H1 (cell line): ENCODE measurements around the gene STARD13. TPM values are rescaled to one million over a fixed set of nuclear protein-coding genes. Genes with fewer than 3 reads are reported as not detected.

Experiments used
- CTCF ChIA-PET: fragments of 300-600 bp; sonication (Branson Sonifier 250); formaldehyde crosslinking; loops from one replicate; lab custom pipeline; 2021; ENCODE audit not compliant: partially characterized antibody; lab: Charles Lee
- POLR2A ChIA-PET: fragments of 300-600 bp; sonication (Branson Sonifier 250); formaldehyde crosslinking; loops from one replicate; lab custom pipeline; 2021; ENCODE audit warnings: inconsistent platforms; ENCODE audit not compliant: partially characterized antibody; lab: Charles Lee
- DNase-seq, 2 experiments: peaks; one replicate each; pipeline versions ENCODE4 v3.0.0 to v3.0.0-alpha.2; 2010 to 2022; ENCODE audit warnings: low spot score in 2 of 2, low read depth in 1 of 2, mixed read lengths in 1 of 2
- FAIRE-seq: peaks from 2 replicates; lab custom pipeline; 2011; peaks lifted over from hg19 to GRCh38; lab: Jason Lieb, UNC
- H2AFZ ChIP-seq: 2 replicates; pipeline ENCODE4 v1.8.1; 2012; ENCODE audit warnings: low read length, inconsistent platforms
- H2AK5ac ChIP-seq: 2 replicates; pipeline ENCODE4 v1.6.1; 2013; ENCODE audit warnings: low read depth, low read length
- H2BK120ac ChIP-seq: replicated peaks from 2 replicates; pipeline ENCODE3; 2013; ENCODE audit warnings: low read depth, low read length, inconsistent platforms
- H2BK12ac ChIP-seq: 2 replicates; pipeline ENCODE4 v1.6.1; 2013; ENCODE audit warnings: low read depth, low read length
- H2BK15ac ChIP-seq: 2 replicates; pipeline ENCODE4 v1.6.1; 2013; ENCODE audit warnings: low read length
- H2BK20ac ChIP-seq: 2 replicates; pipeline ENCODE4 v1.6.1; 2013; ENCODE audit warnings: low read length
- H2BK5ac ChIP-seq: 2 replicates; pipeline ENCODE4 v1.6.1; 2013; ENCODE audit warnings: low read depth, low read length
- H3K14ac ChIP-seq: 2 replicates; pipeline ENCODE4 v1.6.1; 2013; ENCODE audit warnings: inconsistent platforms; ENCODE audit not compliant: insufficient read length
- H3K18ac ChIP-seq: 2 replicates; pipeline ENCODE4 v1.6.1; 2013; ENCODE audit warnings: low read length; ENCODE audit errors: extremely low read depth
- H3K23ac ChIP-seq: 2 replicates; pipeline ENCODE4 v1.6.1; 2013; ENCODE audit warnings: inconsistent platforms; ENCODE audit not compliant: insufficient read length
- H3K23me2 ChIP-seq: 2 replicates; pipeline ENCODE4 v1.6.1; 2013; ENCODE audit warnings: low read depth, low read length
- H3K27ac ChIP-seq: 2 replicates; pipeline ENCODE4 v1.6.1; 2011; ENCODE audit warnings: low read depth, low read length, inconsistent platforms
- H3K27me3 ChIP-seq, 4 experiments: replicated peaks in 1 of 4; 1 replicate in 1 of 4; 2 replicates in 3 of 4; pipeline versions ENCODE4 v1.6.1 to v1.8.1; 2011 to 2013; ENCODE audit warnings: low read length in 3 of 4, mild to moderate bottlenecking in 3 of 4, inconsistent platforms in 2 of 4, mixed read lengths in 2 of 4, moderate library complexity in 1 of 4; ENCODE audit not compliant: control insufficient read depth in 3 of 4, insufficient read depth in 3 of 4; ENCODE audit errors: extremely low read depth in 1 of 4
- H3K36me3 ChIP-seq, 4 experiments: 2 replicates each; pipeline versions ENCODE4 v1.6.1 to v1.8.1; 2011 to 2013; ENCODE audit warnings: mild to moderate bottlenecking in 4 of 4, low read length in 3 of 4, moderate library complexity in 2 of 4, control low read depth in 1 of 4, inconsistent platforms in 1 of 4; ENCODE audit not compliant: insufficient read depth in 4 of 4, control insufficient read depth in 2 of 4
- H3K4ac ChIP-seq: replicated peaks from 2 replicates; pipeline ENCODE3; 2013; ENCODE audit warnings: low read length, low read depth, mixed read lengths, inconsistent platforms; ENCODE audit not compliant: insufficient read length
- H3K4me1 ChIP-seq, 4 experiments: replicated peaks in 1 of 4; 1 replicate in 1 of 4; 2 replicates in 3 of 4; pipeline versions ENCODE4 v1.6.1 to v1.8.1; 2011 to 2013; ENCODE audit warnings: low read length in 3 of 4, inconsistent platforms in 2 of 4, mixed read lengths in 1 of 4; ENCODE audit not compliant: insufficient read depth in 4 of 4, control insufficient read depth in 3 of 4
- H3K4me2 ChIP-seq, 2 experiments: 2 replicates each; pipeline versions ENCODE4 v1.6.1 to v1.8.1; 2011 to 2013; ENCODE audit warnings: low read depth in 2 of 2, low read length in 2 of 2, control low read depth in 1 of 2, inconsistent platforms in 1 of 2, mild to moderate bottlenecking in 1 of 2; ENCODE audit not compliant: insufficient read depth in 1 of 2
- H3K4me3 ChIP-seq, 4 experiments: fragments of 200-600, 300-600 bp in 1 of 4; sonication (generic), shearing (Covaris generic), sonication (Bioruptor Twin) in 1 of 4; 2 replicates each; pipeline versions ENCODE4 v1.5.1 to v1.8.1; 2011 to 2016; ENCODE audit warnings: low read length in 4 of 4, low read depth in 3 of 4, control low read depth in 2 of 4, inconsistent platforms in 2 of 4, mild to moderate bottlenecking in 2 of 4, mixed read lengths in 1 of 4, moderate library complexity in 1 of 4; ENCODE audit not compliant: insufficient read depth in 2 of 4; ENCODE audit errors: extremely low read depth in 1 of 4
- H3K56ac ChIP-seq: replicated peaks from 2 replicates; pipeline ENCODE3; 2013; ENCODE audit warnings: low read depth, mild to moderate bottlenecking, mixed read lengths, low read length, inconsistent platforms; ENCODE audit not compliant: insufficient read length
- H3K79me1 ChIP-seq: 2 replicates; pipeline ENCODE4 v1.6.1; 2013; ENCODE audit warnings: low read depth, low read length, control low read depth
- H3K79me2 ChIP-seq, 2 experiments: 2 replicates each; pipeline versions ENCODE4 v1.6.1 to v1.8.1; 2012 to 2013; ENCODE audit warnings: low read length in 2 of 2, mild to moderate bottlenecking in 2 of 2, inconsistent platforms in 1 of 2; ENCODE audit not compliant: insufficient read depth in 2 of 2, control insufficient read depth in 1 of 2
- H3K9ac ChIP-seq, 4 experiments: replicated peaks in 1 of 4; 1 replicate in 1 of 4; 2 replicates in 3 of 4; pipeline versions ENCODE4 v1.6.1 to v1.8.1; 2011 to 2013; ENCODE audit warnings: low read depth in 3 of 4, low read length in 3 of 4, control low read depth in 2 of 4, mild to moderate bottlenecking in 2 of 4, moderate library complexity in 2 of 4, inconsistent platforms in 1 of 4; ENCODE audit errors: extremely low read depth in 1 of 4
- H3K9me3 ChIP-seq, 2 experiments: 2 replicates each; pipeline versions ENCODE4 v1.6.1 to v1.8.1; 2012 to 2013; ENCODE audit warnings: mild to moderate bottlenecking in 2 of 2, moderate library complexity in 2 of 2, control low read depth in 1 of 2, inconsistent platforms in 1 of 2, low read depth in 1 of 2, low read length in 1 of 2, mixed read lengths in 1 of 2; ENCODE audit not compliant: insufficient read depth in 2 of 2
- H4K20me1 ChIP-seq, 2 experiments: replicated peaks in 1 of 2; 2 replicates each; pipeline versions ENCODE3 to v1.8.1; 2011 to 2013; ENCODE audit warnings: inconsistent platforms in 2 of 2, low read length in 2 of 2, mild to moderate bottlenecking in 1 of 2; ENCODE audit not compliant: insufficient read depth in 2 of 2, control insufficient read depth in 1 of 2
- H4K5ac ChIP-seq: 2 replicates; pipeline ENCODE4 v1.6.1; 2013; ENCODE audit warnings: low read length, low read depth, mixed read lengths, inconsistent platforms; ENCODE audit not compliant: insufficient read length
- H4K8ac ChIP-seq: 2 replicates; pipeline ENCODE4 v1.8.0; 2013; ENCODE audit warnings: mild to moderate bottlenecking, moderate library complexity, low read length, inconsistent platforms; ENCODE audit not compliant: insufficient read depth; ENCODE audit errors: extremely low read depth
- H4K91ac ChIP-seq: replicated peaks from 2 replicates; pipeline ENCODE3; 2013; ENCODE audit warnings: low read length, mixed read lengths, inconsistent platforms; ENCODE audit not compliant: insufficient read length
- BCL11A ChIP-seq, 2 experiments: IDR thresholded peaks; one replicate each; pipeline ENCODE4 v1.6.1; 2011; ENCODE audit warnings: low read depth in 2 of 2, low read length in 2 of 2, mild to moderate bottlenecking in 2 of 2
- BRCA1 ChIP-seq: IDR thresholded peaks from 2 replicates; pipeline ENCODE4 v1.6.1; 2012; ENCODE audit warnings: low read depth, low read length, improper control_type of control experiment
- CBX5 ChIP-seq: fragments of 300-800, 300-1000 bp; sonication (generic); IDR thresholded peaks from 2 replicates; pipeline ENCODE4 v1.7.1; 2016; ENCODE audit warnings: antibody characterized with exemption, low read length, low read depth
- E2F6 ChIP-seq: IDR thresholded peaks from 2 replicates; pipeline ENCODE4 v1.6.1; 2012; ENCODE audit warnings: inconsistent platforms
- HDAC2 ChIP-seq, 2 experiments: fragments of 300-600 bp in 1 of 2; sonication (generic) in 1 of 2; IDR thresholded peaks; 2 replicates each; pipeline ENCODE4 v1.6.1; 2011 to 2012; ENCODE audit warnings: low read depth in 2 of 2, low read length in 2 of 2, mild to moderate bottlenecking in 2 of 2, moderate library complexity in 2 of 2, borderline replicate concordance in 1 of 2, inconsistent platforms in 1 of 2
- JUN ChIP-seq: IDR thresholded peaks from 2 replicates; pipeline ENCODE4 v1.6.1; 2011; ENCODE audit warnings: low read depth, mild to moderate bottlenecking, improper control_type of control experiment, low read length
- JUND ChIP-seq: IDR thresholded peaks from 2 replicates; pipeline ENCODE4 v1.6.1; 2011; ENCODE audit warnings: mild to moderate bottlenecking, improper control_type of control experiment, low read length
- PHF8 ChIP-seq: fragments of 200-600 bp; sonication (generic); conservative IDR thresholded peaks from 2 replicates; pipeline ENCODE4 v1.7.1; 2012; ENCODE audit warnings: low read depth, mild to moderate bottlenecking, inconsistent platforms, low read length, moderate library complexity
- RFX5 ChIP-seq: IDR thresholded peaks from 2 replicates; pipeline ENCODE4 v1.6.1; 2011; ENCODE audit warnings: low read depth, low read length, improper control_type of control experiment, borderline replicate concordance
- SAP30 ChIP-seq: fragments of 300-600 bp; sonication (generic); IDR thresholded peaks from 2 replicates; pipeline ENCODE4 v1.7.1; 2012; ENCODE audit warnings: low read length, moderate library complexity, mild to moderate bottlenecking, inconsistent platforms; ENCODE audit not compliant: insufficient read depth, insufficient replicate concordance
- SIRT6 ChIP-seq: IDR thresholded peaks from one replicate; pipeline ENCODE4 v1.7.1; 2012; ENCODE audit warnings: low read length, inconsistent platforms
- SUZ12 ChIP-seq: fragments of 200-600 bp; sonication (generic); IDR thresholded peaks from 2 replicates; pipeline ENCODE4 v1.6.1; 2012; ENCODE audit warnings: mild to moderate bottlenecking, inconsistent platforms, low read length, moderate library complexity, mixed read lengths
- TBP ChIP-seq: IDR thresholded peaks from 2 replicates; pipeline ENCODE4 v1.6.1; 2011; ENCODE audit warnings: low read depth, low read length, improper control_type of control experiment
- ZNF274 ChIP-seq: IDR thresholded peaks from 2 replicates; pipeline ENCODE4 v1.7.0; 2012; ENCODE audit warnings: low read length, borderline replicate concordance; ENCODE audit errors: extremely low read depth
- WGBS, 2 experiments: shearing (Covaris generic) in 1 of 2; methylation state at CpG; one replicate each; pipeline versions ENCODE4 v1.1.6 to v1.1.7; 2013 to 2015; ENCODE audit warnings: low lambda C conversion rate in 2 of 2, mixed read lengths in 2 of 2, inconsistent platforms in 1 of 2, low coverage in 1 of 2, missing lambda C conversion rate in 1 of 2; ENCODE audit not compliant: insufficient replicate concordance in 2 of 2, insufficient coverage in 1 of 2, insufficient read length in 1 of 2; ENCODE audit errors: extremely low coverage in 1 of 2, missing lambda C conversion rate in 1 of 2; 5-methylcytosine and 5-hydroxymethylcytosine counted together
- polyA plus RNA-seq, 7 experiments: library from polyadenylated mRNA; depleted of rRNA in 3 of 7; stranded (reverse) in 5 of 7; unstranded in 2 of 7; fragments of >200 nt in 5 of 7; fragments of 200-250 nt in 2 of 7; gene quantifications; 1 replicate in 5 of 7; 2 replicates in 1 of 7; 4 replicates in 1 of 7; pipeline versions ENCODE4 v1.2.1 to v1.2.3, GENCODE V29; 2011 to 2013; ENCODE audit warnings: missing spikeins in 2 of 7, mixed read lengths in 2 of 7
- total RNA-seq: library from RNA; stranded (reverse); fragmentation: NEBNext Ultra II Directional; extraction: Animal tissue kit (Norgen Biotek cat#: 25700); gene quantifications from 2 replicates; pipeline ENCODE4 v1.2.1, GENCODE V29; 2021

Gene STARD13
- total and polyA plus RNA-seq, 2 of the 8 experiments (the other 6 are each of a cell fraction or from before 2014, with no cell fraction given): 0.82 to 2.9 TPM

DNA sequence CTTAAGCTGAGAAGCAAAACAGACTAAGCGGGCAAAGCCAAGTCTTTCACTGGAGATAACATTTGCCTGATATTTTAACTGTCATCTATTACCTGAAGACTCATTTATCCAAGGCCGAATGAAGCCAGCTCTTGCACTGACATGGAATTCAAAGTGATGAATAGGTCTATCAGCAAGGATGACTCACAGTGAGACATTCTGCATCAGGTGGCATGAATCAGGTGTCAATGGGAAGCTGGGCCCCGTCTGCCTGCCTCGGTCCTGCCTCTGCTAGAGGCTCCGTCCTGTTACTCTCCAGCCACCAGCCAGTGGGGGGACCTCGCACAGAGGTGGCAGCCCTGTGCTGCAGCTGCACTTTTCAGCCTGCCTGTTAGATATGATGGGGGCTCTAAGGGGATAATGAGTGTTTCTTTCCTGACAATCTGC is 23.5 kb downstream of the STARD13 start:
- Histone ChIP-seq H3K9me3 (no peaks in the 10 kb centered on the region), H2BK15ac (no peak overlapping the region), H3K4me2 (no peak overlapping the region), H4K5ac (no peak overlapping the region), H3K27me3 (no peaks in the 10 kb centered on the region), H3K4ac (no peak overlapping the region), H3K23ac (no peak overlapping the region), H2BK20ac (no peak overlapping the region), H3K36me3 (no peaks in the 10 kb centered on the region), H4K20me1 (no peaks in the 10 kb centered on the region), H3K23me2 (no peaks in the 10 kb centered on the region; the same call in 1 of the 2 replicates), H3K14ac (no peak overlapping the region), H4K91ac (no peak overlapping the region), H2BK120ac (no peak overlapping the region), H3K27ac (no peak overlapping the region), H3K18ac (no peak overlapping the region), H3K4me1 (peaks cover 2 to 17% (median 14%) of the 10 kb centered on the region in 4 experiments), H3K9ac (no peak overlapping the region; a peak in 1 of 7 replicates), H4K8ac (no peak overlapping the region), H2AFZ (no peak overlapping the region), H2BK5ac (no peak overlapping the region), H3K79me1 (no peaks in the 10 kb centered on the region; the same call in 1 of the 2 replicates), H3K4me3 (no peak overlapping the region), H3K79me2 (no peaks in the 10 kb centered on the region), H3K56ac (no peak overlapping the region), H2BK12ac (no peak overlapping the region), H2AK5ac (no peak overlapping the region)
- CTCF ChIA-PET: interaction anchor here (0.7 to 1.3 kb wide), 5 partner anchors 10 to 70 kb away, joined by 3 to 5 read pairs (median 3); no protein-coding TSS in a partner anchor
- POLR2A ChIA-PET: no interaction called here
- WGBS, 2 experiments: 86% methylated on average over 6 of the region's 6 CpGs; no CpG with 5 or more reads in 1 of the 2 experiments
- no peak for FAIRE-seq
- DNase-seq: no peak
- TF ChIP-seq SAP30 (no peak), RFX5 (no peak), BRCA1 (no peak), BCL11A (IDR thresholded peaks at IDR 0.05; ENCODE audit: low read depth in 2 of 2, low read length in 2 of 2) (no peak), TBP (no peak), SIRT6 (no peak), ZNF274 (no peak), JUN (no peak), HDAC2 (IDR thresholded peaks at IDR 0.05; ENCODE audit: borderline replicate concordance in 1 of 2, low read depth in 2 of 2, low read length in 2 of 2) (no peak), E2F6 (no peak), SUZ12 (no peak), JUND (no peak), CBX5 (no peak), PHF8 (no peak)
